HepG2 (cell line): ENCODE results near the gene TEX14. TPM values are rescaled to one million over a fixed set of nuclear protein-coding genes. Genes with fewer than 3 reads are reported as not detected.
A peak's percentile ranks its signal among the peaks of the same experiment; 100 is the strongest.

ENCODE experiments used
- AGO1 ChIP-seq: fragments of 200-400 bp; formaldehyde crosslinking; IDR thresholded peaks from 2 replicates; pipeline ENCODE4 v1.6.1; 2017; ENCODE audit warnings: mild to moderate bottlenecking, low read depth, low read length, moderate library complexity; ENCODE audit not compliant: poor library complexity, severe bottlenecking
- ARHGAP35 ChIP-seq: sonication (generic); formaldehyde crosslinking; IDR thresholded peaks from 2 replicates; pipeline ENCODE4 v1.9.0; 2022; ENCODE audit warnings: mild to moderate bottlenecking, inconsistent platforms, moderate library complexity, missing genetic modification reagents, borderline replicate concordance
- ETV6 ChIP-seq: sonication (generic); formaldehyde crosslinking; conservative IDR thresholded peaks from 2 replicates; pipeline ENCODE4 v1.4.0; 2020; ENCODE audit warnings: missing genetic modification reagents
- GABPA ChIP-seq, 2 experiments: IDR thresholded peaks; 2 replicates each; pipeline ENCODE4 v1.6.1; 2011 to 2016; ENCODE audit warnings: low read depth in 2 of 2, low read length in 1 of 2, missing biosample characterization in 1 of 2, missing genetic modification characterization in 1 of 2
- MXI1 ChIP-seq: IDR thresholded peaks from 3 replicates; pipeline ENCODE4 v1.6.1; 2012; ENCODE audit warnings: low read depth, low read length, inconsistent platforms, borderline replicate concordance
- NPAS2 ChIP-seq: sonication (generic); formaldehyde crosslinking; IDR thresholded peaks from 2 replicates; pipeline ENCODE4 v1.8.0; 2022; ENCODE audit warnings: mild to moderate bottlenecking, missing genetic modification reagents, borderline replicate concordance
- PHF21A ChIP-seq: sonication (generic); formaldehyde crosslinking; IDR thresholded peaks from 2 replicates; pipeline ENCODE4 v1.5.0; 2020; ENCODE audit warnings: mild to moderate bottlenecking, missing genetic modification reagents
- PRMT3 ChIP-seq: sonication (generic); formaldehyde crosslinking; IDR thresholded peaks from 2 replicates; pipeline ENCODE4 v1.8.1; 2022; ENCODE audit warnings: low read depth, mild to moderate bottlenecking, moderate library complexity, missing genetic modification reagents, borderline replicate concordance
- SOX5 ChIP-seq: IDR thresholded peaks from 2 replicates; pipeline ENCODE4 v1.6.1; 2016; ENCODE audit warnings: borderline replicate concordance
- TEAD2 ChIP-seq: sonication (generic); formaldehyde crosslinking; IDR thresholded peaks from 2 replicates; pipeline ENCODE4 v1.9.0; 2021; ENCODE audit warnings: missing genetic modification reagents
- TSC22D2 ChIP-seq: sonication (generic); formaldehyde crosslinking; IDR thresholded peaks from 2 replicates; pipeline ENCODE4 v1.5.1; 2020; ENCODE audit warnings: missing genetic modification reagents, mild to moderate bottlenecking, borderline replicate concordance
- ZBTB3 ChIP-seq: sonication (generic); formaldehyde crosslinking; IDR thresholded peaks from 2 replicates; pipeline ENCODE4 v1.4.0; 2020; ENCODE audit warnings: low read depth, mild to moderate bottlenecking, moderate library complexity, missing genetic modification reagents, borderline replicate concordance
- ZBTB37 ChIP-seq: sonication (generic); formaldehyde crosslinking; IDR thresholded peaks from 2 replicates; pipeline ENCODE4 v1.4.0; 2020; ENCODE audit warnings: mild to moderate bottlenecking, missing genetic modification reagents
- ZFP37 ChIP-seq: sonication (generic); formaldehyde crosslinking; IDR thresholded peaks from 2 replicates; pipeline ENCODE4 v1.4.0; 2020; ENCODE audit warnings: missing genetic modification reagents, borderline replicate concordance
- ZNF225 ChIP-seq: sonication (generic); formaldehyde crosslinking; IDR thresholded peaks from 2 replicates; pipeline ENCODE4 v1.4.0; 2020; ENCODE audit warnings: mild to moderate bottlenecking, missing genetic modification reagents
- ZNF3 ChIP-seq: IDR thresholded peaks from 2 replicates; pipeline ENCODE4 v1.7.0; 2017; ENCODE audit warnings: inconsistent platforms
- ZNF317 ChIP-seq: sonication (generic); formaldehyde crosslinking; IDR thresholded peaks from 2 replicates; pipeline ENCODE4 v1.5.0; 2020; ENCODE audit warnings: mild to moderate bottlenecking, missing genetic modification reagents
- ZNF343 ChIP-seq: sonication (generic); formaldehyde crosslinking; IDR thresholded peaks from 2 replicates; pipeline ENCODE4 v1.4.0; 2020; ENCODE audit warnings: mild to moderate bottlenecking, missing genetic modification reagents
- ZNF564 ChIP-seq: sonication (generic); formaldehyde crosslinking; IDR thresholded peaks from 2 replicates; pipeline ENCODE4 v1.8.1; 2023; ENCODE audit warnings: mild to moderate bottlenecking, missing genetic modification reagents
- ZNF674 ChIP-seq: sonication (generic); formaldehyde crosslinking; IDR thresholded peaks from 2 replicates; pipeline ENCODE4 v1.5.0; 2020; ENCODE audit warnings: low read depth, mild to moderate bottlenecking, missing genetic modification reagents
- ZNF83 ChIP-seq: sonication (generic); formaldehyde crosslinking; IDR thresholded peaks from 2 replicates; pipeline ENCODE4 v1.4.0; 2020; ENCODE audit warnings: missing genetic modification reagents, mild to moderate bottlenecking, borderline replicate concordance
- polyA plus RNA-seq, 8 experiments: library from polyadenylated mRNA; depleted of rRNA in 3 of 8; stranded (reverse) in 7 of 8; unstranded in 1 of 8; fragments of >200 nt; fragmentation: Illumina TruSeq in 4 of 8; extraction: Trizol in 4 of 8; gene quantifications; 2 replicates each; pipeline versions ENCODE4 v1.2.1 to v1.2.3, GENCODE V29; 2011 to 2016; ENCODE audit warnings: low read depth in 4 of 8, missing spikeins in 1 of 8, mixed read lengths in 1 of 8; ENCODE audit not compliant: insufficient read depth in 1 of 8
- total RNA-seq, 5 experiments: library from RNA; depleted of rRNA; stranded (reverse); fragments of >200 nt; fragmentation: Illumina TruSeq; extraction: Trizol; gene quantifications; 2 replicates each; pipeline ENCODE4 v1.2.3, GENCODE V29; 2016; ENCODE audit warnings: low read depth in 1 of 5
- TF ChIP-seq, protein P1 (sequence below): sonication (generic); formaldehyde crosslinking; IDR thresholded peaks from 2 replicates; pipeline ENCODE4 v1.5.0; 2020; ENCODE audit warnings: missing genetic modification reagents
- TF ChIP-seq, protein P2 (sequence below): sonication (generic); formaldehyde crosslinking; IDR thresholded peaks from 2 replicates; pipeline ENCODE4 v1.5.1; 2020; ENCODE audit warnings: missing genetic modification reagents, mild to moderate bottlenecking, borderline replicate concordance
- TF ChIP-seq, protein P3 (sequence below): sonication (generic); formaldehyde crosslinking; IDR thresholded peaks from 2 replicates; pipeline ENCODE4 v1.5.0; 2020; ENCODE audit warnings: missing genetic modification reagents, mild to moderate bottlenecking, borderline replicate concordance

TEX14 gene
- total and polyA plus RNA-seq, 2 of the 13 experiments (the other 11 are each of a cell fraction or from before 2014, with no cell fraction given) = 0.04 to 0.07 TPM

GRCh38 chr17:58517378-58517927 lies 174.4 kb downstream of the TEX14 start (continued):
- TF ChIP-seq, protein P1, sequence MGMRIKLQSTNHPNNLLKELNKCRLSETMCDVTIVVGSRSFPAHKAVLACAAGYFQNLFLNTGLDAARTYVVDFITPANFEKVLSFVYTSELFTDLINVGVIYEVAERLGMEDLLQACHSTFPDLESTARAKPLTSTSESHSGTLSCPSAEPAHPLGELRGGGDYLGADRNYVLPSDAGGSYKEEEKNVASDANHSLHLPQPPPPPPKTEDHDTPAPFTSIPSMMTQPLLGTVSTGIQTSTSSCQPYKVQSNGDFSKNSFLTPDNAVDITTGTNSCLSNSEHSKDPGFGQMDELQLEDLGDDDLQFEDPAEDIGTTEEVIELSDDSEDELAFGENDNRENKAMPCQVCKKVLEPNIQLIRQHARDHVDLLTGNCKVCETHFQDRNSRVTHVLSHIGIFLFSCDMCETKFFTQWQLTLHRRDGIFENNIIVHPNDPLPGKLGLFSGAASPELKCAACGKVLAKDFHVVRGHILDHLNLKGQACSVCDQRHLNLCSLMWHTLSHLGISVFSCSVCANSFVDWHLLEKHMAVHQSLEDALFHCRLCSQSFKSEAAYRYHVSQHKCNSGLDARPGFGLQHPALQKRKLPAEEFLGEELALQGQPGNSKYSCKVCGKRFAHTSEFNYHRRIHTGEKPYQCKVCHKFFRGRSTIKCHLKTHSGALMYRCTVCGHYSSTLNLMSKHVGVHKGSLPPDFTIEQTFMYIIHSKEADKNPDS (CRISPR knock-in tag) = 0 out of 2 replicates have a peak, but pooled peaks have one; percentile 76
- TF ChIP-seq ETV6 (CRISPR knock-in tag) (0 out of 2 replicates have a peak, but pooled peaks have one; percentile 21), TEAD2 (no peak), MXI1 (peak; percentile 61; the same call in 1 of the 3 replicates), ZNF3 (CRISPR knock-in tag) (no peak), PHF21A (CRISPR knock-in tag) (no peak), NPAS2 (CRISPR knock-in tag) (no peak), ZNF674 (CRISPR knock-in tag) (0 out of 2 replicates have a peak, but pooled peaks have one; percentile 29), ARHGAP35 (CRISPR knock-in tag) (0 out of 2 replicates have a peak, but pooled peaks have one; percentile 17), ZBTB3 (CRISPR knock-in tag) (no peak; the same call in 1 of the 2 replicates), ZFP37 (0 out of 2 replicates have a peak, but pooled peaks have one; percentile 77), PRMT3 (CRISPR knock-in tag) (no peak), ZNF564 (CRISPR knock-in tag) (peak; percentile 33; the same call in 1 of the 2 replicates), ZNF83 (CRISPR knock-in tag) (no peak), ZBTB37 (CRISPR knock-in tag) (peak; percentile 73; the same call in 1 of the 2 replicates), ZNF317 (CRISPR knock-in tag) (peak; percentile 68; the same call in 1 of the 2 replicates), ZNF225 (CRISPR knock-in tag) (peak; percentile 46; the same call in 1 of the 2 replicates), TSC22D2 (CRISPR knock-in tag) (no peak), GABPA (IDR thresholded peaks at IDR 0.05; ENCODE audit: low read depth, low read length) (peak; percentile 64), GABPA (CRISPR knock-in tag; IDR thresholded peaks at IDR 0.05; ENCODE audit: low read depth) (no peak), SOX5 (CRISPR knock-in tag) (no peak), ZNF343 (CRISPR knock-in tag) (no peak; the same call in 1 of the 2 replicates), AGO1 (peak; percentile 34)
- TF ChIP-seq, protein P2, sequence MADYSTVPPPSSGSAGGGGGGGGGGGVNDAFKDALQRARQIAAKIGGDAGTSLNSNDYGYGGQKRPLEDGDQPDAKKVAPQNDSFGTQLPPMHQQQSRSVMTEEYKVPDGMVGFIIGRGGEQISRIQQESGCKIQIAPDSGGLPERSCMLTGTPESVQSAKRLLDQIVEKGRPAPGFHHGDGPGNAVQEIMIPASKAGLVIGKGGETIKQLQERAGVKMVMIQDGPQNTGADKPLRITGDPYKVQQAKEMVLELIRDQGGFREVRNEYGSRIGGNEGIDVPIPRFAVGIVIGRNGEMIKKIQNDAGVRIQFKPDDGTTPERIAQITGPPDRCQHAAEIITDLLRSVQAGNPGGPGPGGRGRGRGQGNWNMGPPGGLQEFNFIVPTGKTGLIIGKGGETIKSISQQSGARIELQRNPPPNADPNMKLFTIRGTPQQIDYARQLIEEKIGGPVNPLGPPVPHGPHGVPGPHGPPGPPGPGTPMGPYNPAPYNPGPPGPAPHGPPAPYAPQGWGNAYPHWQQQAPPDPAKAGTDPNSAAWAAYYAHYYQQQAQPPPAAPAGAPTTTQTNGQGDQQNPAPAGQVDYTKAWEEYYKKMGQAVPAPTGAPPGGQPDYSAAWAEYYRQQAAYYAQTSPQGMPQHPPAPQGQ (CRISPR knock-in tag) = no peak
- TF ChIP-seq, protein P3, sequence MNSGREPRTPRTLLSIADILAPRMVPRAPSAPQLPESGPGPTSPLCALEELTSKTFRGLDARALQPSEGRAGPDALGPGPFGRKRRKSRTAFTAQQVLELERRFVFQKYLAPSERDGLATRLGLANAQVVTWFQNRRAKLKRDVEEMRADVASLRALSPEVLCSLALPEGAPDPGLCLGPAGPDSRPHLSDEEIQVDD (CRISPR knock-in tag) = 0 out of 2 replicates have a peak, but pooled peaks have one; percentile 29
